Measurements from ENCODE around the gene SSR3. TPM values are rescaled to one million over a fixed set of nuclear protein-coding genes. Genes with fewer than 3 reads are reported as not detected.

The SSR3 gene
- total and polyA plus RNA-seq, 2 of the 8 experiments (the other 6 are each of a cell fraction or from before 2014, with no cell fraction given), result 92.7 to 208 TPM

DNA sequence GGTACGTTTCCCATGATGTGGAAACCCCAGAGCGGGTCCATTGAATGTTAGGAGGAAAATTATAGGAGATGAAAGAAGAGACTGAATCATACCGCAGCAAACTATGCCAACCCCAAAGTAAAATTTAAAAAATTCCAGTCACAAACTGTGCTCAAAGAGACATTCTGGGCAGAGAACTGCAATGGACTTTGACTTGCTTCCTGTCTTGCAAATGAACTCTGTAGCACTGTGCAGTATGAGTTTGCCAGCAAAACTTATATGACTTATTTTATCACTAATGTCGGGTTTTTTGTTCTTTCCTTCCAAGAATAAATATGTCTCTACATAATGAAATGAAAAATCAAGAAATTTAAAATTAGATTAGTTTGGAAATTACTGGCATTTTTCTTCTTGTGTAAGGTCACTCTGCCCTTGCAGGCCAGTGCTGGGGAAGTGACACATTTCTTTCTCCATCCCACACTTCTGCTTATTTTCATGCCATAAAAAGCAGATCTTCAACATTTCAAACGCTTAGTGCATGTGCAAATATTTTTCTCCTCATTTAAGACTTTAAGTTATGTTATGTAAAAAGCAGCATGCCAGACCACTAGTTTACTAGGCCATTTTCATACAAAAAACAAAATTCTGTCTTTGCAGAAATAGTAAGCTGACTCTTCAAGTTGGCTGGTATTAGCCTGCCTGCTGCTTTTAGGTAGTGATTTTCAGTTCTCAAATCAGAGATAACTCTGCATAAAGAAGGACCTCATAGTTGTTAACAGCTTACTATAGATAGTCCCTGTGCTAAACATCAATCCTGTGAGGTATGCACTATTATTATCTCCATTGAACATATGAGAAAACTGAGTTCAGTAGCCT is 32.2 kb upstream of the SSR3 start (continued):
- TF ChIP-seq SAP30 (IDR thresholded peaks at IDR 0.05; ENCODE audit: insufficient read depth, insufficient replicate concordance, low read length) (no peak), CREB1 (IDR thresholded peaks at IDR 0.05) (no peak), KDM4A (IDR thresholded peaks at IDR 0.05; ENCODE audit: low read depth, low read length, severe bottlenecking) (no peak), CBX8 (IDR thresholded peaks at IDR 0.05; ENCODE audit: borderline replicate concordance, low read depth, low read length) (no peak), RAD21 (IDR thresholded peaks at IDR 0.05 in 1 of 2, conservative IDR thresholded peaks at IDR 0.05 in 1 of 2; ENCODE audit: low read depth in 2 of 2, low read length in 2 of 2) (no peak), KDM5A (IDR thresholded peaks at IDR 0.05; ENCODE audit: low read length) (no peak), HDAC6 (IDR thresholded peaks at IDR 0.05; ENCODE audit: low read depth, low read length) (no peak), GABPA (IDR thresholded peaks at IDR 0.05; ENCODE audit: borderline replicate concordance, insufficient read depth, low read length) (no peak), TAF1 (IDR thresholded peaks at IDR 0.05; ENCODE audit: low read depth, low read length) (no peak)
